HCT116 (cell line): ENCODE measurements around the gene RPL7L1. TPM values are rescaled to one million over a fixed set of nuclear protein-coding genes. Genes with fewer than 3 reads are reported as not detected.

Experiments used
- ATAC-seq: fragments of 200-7000 bp; cut with Tn5 transposase; 2 replicates; pipeline ENCODE4 v1.9.1; 2020; ENCODE audit warnings: mild to moderate bottlenecking, moderate library complexity
- BruUV-seq: library from RNA; stranded (reverse); fragments of 400-500 nt; replicated peaks from 2 replicates; lab custom pipeline; 2021; lab: Mats Ljungman, UMichigan
- CTCF ChIA-PET: fragments of 300-600 bp; sonication (Branson Sonifier 250); formaldehyde crosslinking; loops from one replicate; lab custom pipeline; 2021; ENCODE audit warnings: antibody characterized with exemption; lab: Charles Lee
- POLR2A ChIA-PET: fragments of 300-600, 350-600 bp; sonication (Branson Sonifier 250); formaldehyde crosslinking; loops from one replicate; lab custom pipeline; 2021; ENCODE audit warnings: antibody characterized with exemption; lab: Charles Lee
- RAD21 ChIA-PET, 2 experiments: fragments of 300-600 bp; sonication (Branson Sonifier 250); formaldehyde crosslinking; loops; one replicate each; lab custom pipeline; 2023; ENCODE audit warnings: low total read pairs in 2 of 2; ENCODE audit not compliant: uncharacterized antibody in 2 of 2, unreplicated experiment in 2 of 2, low non-redundant PET in 1 of 2; lab: Charles Lee
- DNase-seq: peaks from one replicate; pipeline ENCODE4 v3.0.0-alpha.2; 2010; ENCODE audit warnings: low read depth, low spot score
- H2AFZ ChIP-seq: fragments of 200-600 bp; shearing (Covaris generic), sonication (generic); 2 replicates; pipeline ENCODE4 v1.6.1; 2017; ENCODE audit warnings: low read depth, mixed run types, mixed read lengths, antibody characterized with exemption, low read length; ENCODE audit not compliant: poor library complexity, severe bottlenecking
- H3K27ac ChIP-seq: 2 replicates; pipeline ENCODE4 v1.5.1; 2012; ENCODE audit warnings: low read depth, low read length
- H3K27me3 ChIP-seq: fragments of 200-600 bp; sonication (generic); 2 replicates; pipeline ENCODE4 v1.6.1; 2016; ENCODE audit warnings: mixed run types, low read length, mixed read lengths; ENCODE audit not compliant: insufficient read depth
- H3K36me3 ChIP-seq, 2 experiments: fragments of 200-500 bp in 1 of 2; fragments of 200-600 bp in 1 of 2; sonication (Bioruptor generic) in 1 of 2; sonication (generic) in 1 of 2; 2 replicates each; pipeline versions ENCODE4 v1.5.1 to v1.6.1; 2014 to 2016; ENCODE audit warnings: low read length in 2 of 2, inconsistent platforms in 1 of 2, mixed read lengths in 1 of 2, mixed run types in 1 of 2; ENCODE audit not compliant: insufficient read depth in 2 of 2, control insufficient read depth in 1 of 2
- H3K4me1 ChIP-seq, 2 experiments: fragments of 200-600 bp in 1 of 2; sonication (generic) in 1 of 2; 2 replicates each; pipeline versions ENCODE4 v1.5.1 to v1.6.1; 2012 to 2017; ENCODE audit warnings: low read length in 2 of 2, inconsistent platforms in 1 of 2, mild to moderate bottlenecking in 1 of 2, mixed read lengths in 1 of 2, mixed run types in 1 of 2, moderate library complexity in 1 of 2; ENCODE audit not compliant: insufficient read depth in 2 of 2, control insufficient read depth in 1 of 2
- H3K4me2 ChIP-seq: fragments of 200-600 bp; sonication (generic); 2 replicates; pipeline ENCODE4 v1.6.1; 2017; ENCODE audit warnings: mixed run types, low read length, mixed read lengths
- H3K4me3 ChIP-seq, 2 experiments: fragments of 200-600 bp in 1 of 2; sonication (generic) in 1 of 2; replicated peaks in 1 of 2; 2 replicates each; pipeline ENCODE4 v1.5.1; 2011 to 2016; ENCODE audit warnings: low read length in 2 of 2, control low read depth in 1 of 2, low read depth in 1 of 2, mild to moderate bottlenecking in 1 of 2, mixed read lengths in 1 of 2, mixed run types in 1 of 2
- H3K79me2 ChIP-seq: fragments of 200-600 bp; sonication (generic); 2 replicates; pipeline ENCODE4 v1.6.1; 2017; ENCODE audit warnings: mild to moderate bottlenecking, mixed run types, low read length, moderate library complexity, mixed read lengths; ENCODE audit not compliant: insufficient read depth
- H3K9ac ChIP-seq: fragments of 200-600 bp; sonication (generic); 2 replicates; pipeline ENCODE4 v1.6.1; 2016; ENCODE audit warnings: low read length, mixed read lengths
- H3K9me2 ChIP-seq: fragments of 200-600 bp; sonication (generic), shearing (Covaris generic); 2 replicates; pipeline ENCODE4 v1.6.1; 2017; ENCODE audit warnings: mixed run types, mild to moderate bottlenecking, moderate library complexity; ENCODE audit not compliant: insufficient read depth
- H3K9me3 ChIP-seq, 2 experiments: fragments of 200-500 bp in 1 of 2; fragments of 200-600 bp in 1 of 2; sonication (Bioruptor generic) in 1 of 2; sonication (generic) in 1 of 2; 2 replicates each; pipeline ENCODE4 v1.6.1; 2014 to 2017; ENCODE audit warnings: low read length in 2 of 2, mixed read lengths in 2 of 2, inconsistent platforms in 1 of 2, low read depth in 1 of 2, mild to moderate bottlenecking in 1 of 2, mixed run types in 1 of 2, moderate library complexity in 1 of 2; ENCODE audit not compliant: control insufficient read depth in 1 of 2, insufficient read depth in 1 of 2
- H4K20me1 ChIP-seq: fragments of 200-600 bp; sonication (generic), shearing (Covaris generic); 2 replicates; pipeline ENCODE4 v1.6.1; 2017; ENCODE audit warnings: mixed run types, mild to moderate bottlenecking, moderate library complexity; ENCODE audit not compliant: insufficient read depth
- CEBPB ChIP-seq: IDR thresholded peaks from 2 replicates; pipeline ENCODE4 v1.6.1; 2012; ENCODE audit warnings: low read depth
- CTCF ChIP-seq, 3 experiments: fragments of 200-600 bp in 1 of 3; sonication (generic) in 1 of 3; IDR thresholded peaks in 2 of 3; conservative IDR thresholded peaks in 1 of 3; 2 replicates each; pipeline ENCODE4 v1.5.1; 2012 to 2017; ENCODE audit warnings: low read depth in 2 of 3, low read length in 2 of 3, antibody characterized with exemption in 1 of 3, borderline replicate concordance in 1 of 3, control low read depth in 1 of 3, mild to moderate bottlenecking in 1 of 3, mixed read lengths in 1 of 3, mixed run types in 1 of 3, moderate library complexity in 1 of 3; ENCODE audit not compliant: insufficient read depth in 1 of 3
- EZH2phosphoT487 ChIP-seq: fragments of 200-600 bp; IDR thresholded peaks from 2 replicates; pipeline ENCODE4 v1.6.1; 2018; ENCODE audit warnings: antibody characterized with exemption, borderline replicate concordance
- JUND ChIP-seq: IDR thresholded peaks from 2 replicates; pipeline ENCODE4 v1.6.1; 2012
- POLR2A ChIP-seq: IDR thresholded peaks from 2 replicates; pipeline ENCODE4 v1.7.0; 2011; ENCODE audit warnings: borderline replicate concordance; ENCODE audit not compliant: insufficient read depth, insufficient read length; ENCODE audit errors: extremely low read depth
- SRF ChIP-seq: IDR thresholded peaks from 2 replicates; pipeline ENCODE4 v1.6.1; 2012; ENCODE audit warnings: low read depth
- TCF7L2 ChIP-seq: IDR thresholded peaks from 2 replicates; pipeline ENCODE4 v1.7.0; 2011; ENCODE audit warnings: borderline replicate concordance, inconsistent platforms; ENCODE audit not compliant: insufficient read depth, insufficient read length; ENCODE audit errors: extremely low read depth
- YY1 ChIP-seq: IDR thresholded peaks from 2 replicates; pipeline ENCODE4 v1.6.1; 2011; ENCODE audit warnings: low read length, low read depth, moderate library complexity, mild to moderate bottlenecking; ENCODE audit not compliant: insufficient replicate concordance; ENCODE audit errors: extremely low read depth
- ZNF274 ChIP-seq: fragments of 200-500 bp; sonication (Bioruptor generic); IDR thresholded peaks from 2 replicates; pipeline ENCODE4 v1.6.1; 2014; ENCODE audit warnings: mild to moderate bottlenecking, low read depth, low read length, inconsistent platforms
- intact Hi-C: fragments of 100-400 bp; cut with micrococcal nuclease; formaldehyde crosslinking; loops from 2 replicates; pipeline ENCODE4 v1.10.0; 2022
- total RNA-seq: library from RNA; stranded (reverse); gene quantifications from one replicate; pipeline ENCODE4 v1.2.1, GENCODE V29; 2021; ENCODE audit not compliant: unreplicated experiment
- TF ChIP-seq, protein P1 (sequence below): IDR thresholded peaks from 2 replicates; pipeline ENCODE4 v1.6.1; 2012

Gene RPL7L1
- total RNA-seq, 1 experiment from 2014 or later: 125 TPM

GRCh38 chr6:42848700-42849099 lies 30.7 kb upstream of the RPL7L1 start:
- no peak overlapping the region for H3K4me2 ChIP-seq
- no peaks in the 10 kb centered on the region for H3K79me2 ChIP-seq
- H3K9me3 ChIP-seq: no peaks in the 10 kb centered on the region
- DNase-seq: no peak
- no peaks in the 10 kb centered on the region for H3K9me2 ChIP-seq
- no peak overlapping the region for H3K4me3 ChIP-seq
- ATAC-seq: no peak
- POLR2A ChIA-PET: no interaction called here
- no peaks in the 10 kb centered on the region for H4K20me1 ChIP-seq
- H3K27me3 ChIP-seq: no peaks in the 10 kb centered on the region
- intact Hi-C loops: no loop called here
- TF ChIP-seq TCF7L2 (no peak), SRF (no peak), CEBPB (no peak), EZH2phosphoT487 (no peak), JUND (no peak), ZNF274 (no peak), CTCF (IDR thresholded peaks at IDR 0.05 in 2 of 3, conservative IDR thresholded peaks at IDR 0.05 in 1 of 3; ENCODE audit: borderline replicate concordance in 1 of 3, insufficient read depth in 1 of 3, low read depth in 2 of 3, low read length in 2 of 3) (no peak), YY1 (no peak), POLR2A (no peak)
- TF ChIP-seq, protein P1, sequence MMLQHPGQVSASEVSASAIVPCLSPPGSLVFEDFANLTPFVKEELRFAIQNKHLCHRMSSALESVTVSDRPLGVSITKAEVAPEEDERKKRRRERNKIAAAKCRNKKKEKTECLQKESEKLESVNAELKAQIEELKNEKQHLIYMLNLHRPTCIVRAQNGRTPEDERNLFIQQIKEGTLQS: no peak
- TF ChIP-seq, all 23 proteins: peak for 0
- no peak overlapping the region for H3K27ac ChIP-seq
- BruUV-seq: no TSS peak
- no peak overlapping the region for H2AFZ ChIP-seq
- no peaks in the 10 kb centered on the region for H3K4me1 ChIP-seq
- ChIA-PET CTCF (no interaction called here), RAD21 (no interaction called here)
- H3K9ac ChIP-seq: no peak overlapping the region
- no peaks in the 10 kb centered on the region for H3K36me3 ChIP-seq
